ENCODE results near the gene CHRND. TPM values are rescaled to one million over a fixed set of nuclear protein-coding genes. Genes with fewer than 3 reads are reported as not detected.

Gene CHRND
- total and polyA plus RNA-seq, 2 of the 4 experiments (the other 2 are of a cell fraction), result not detected

- H3K27me3 ChIP-seq (ENCODE audit: control insufficient read depth, insufficient read depth, low read length), result no peaks in the 10 kb centered on the region
- no peak overlapping the region for H3K4ac ChIP-seq (ENCODE audit: low read depth, low read length)
- CTCF ChIA-PET, result no interaction called here
- no peaks in the 10 kb centered on the region for H4K20me1 ChIP-seq (ENCODE audit: insufficient read depth, low read length)
- no peak overlapping the region for H3K14ac ChIP-seq (replicated peaks; ENCODE audit: low read depth, low read length)
- POLR2A ChIA-PET (ENCODE audit: unreplicated experiment), result no interaction called here
- H2AK5ac ChIP-seq (ENCODE audit: low read depth, low read length), result no peak overlapping the region
- H3K4me2 ChIP-seq (ENCODE audit: low read depth, low read length), result no peak overlapping the region; the same call in 1 of the 2 replicates
- in situ Hi-C loops (cut with MboI; ENCODE audit: low sequenced_read_pairs), result no loop called here
- no peak overlapping the region for H4K8ac ChIP-seq (ENCODE audit: low read depth in 2 of 2, low read length in 2 of 2)
- no peaks in the 10 kb centered on the region for H3K9me3 ChIP-seq (ENCODE audit: control insufficient read depth, insufficient read depth, low read length)
- BruUV-seq (replicated peaks), result no TSS peak
- peaks cover 6% of the 10 kb centered on the region; the same call in 1 of the 2 replicates for H3K4me1 ChIP-seq (ENCODE audit: control insufficient read depth, insufficient read depth, low read length)
- peak; percentile 50 for ATAC-seq (ENCODE audit: low read depth)
- H3K9me1 ChIP-seq (ENCODE audit: insufficient read depth, low read length), result peaks cover 6% of the 10 kb centered on the region; the same call in 1 of the 2 replicates
- H4K5ac ChIP-seq (ENCODE audit: low read depth, low read length), result no peak overlapping the region
- H2BK5ac ChIP-seq (ENCODE audit: low read depth, low read length, poor library complexity, severe bottlenecking), result no peak overlapping the region
- no peak overlapping the region for H4K91ac ChIP-seq (ENCODE audit: insufficient read depth, low read depth, low read length)
- H3K79me1 ChIP-seq (ENCODE audit: low read depth in 1 of 2, low read length in 2 of 2), result peaks cover 0 to 11% of the 10 kb centered on the region in 2 experiments; a peak in 1 of 4 replicates
- no peak overlapping the region for H2BK15ac ChIP-seq (ENCODE audit: low read depth, low read length)
- H3K4me3 ChIP-seq (ENCODE audit: insufficient read depth, low read depth, low read length), result no peak overlapping the region
- H2AK9ac ChIP-seq (replicated peaks; ENCODE audit: low read depth, low read length, poor library complexity), result no peak overlapping the region
- H3K9ac ChIP-seq (ENCODE audit: low read depth, low read length), result no peak overlapping the region
- TF ChIP-seq CEBPB (IDR thresholded peaks at IDR 0.05; ENCODE audit: low read depth, low read length) (peak; percentile 45; the same call in 1 of the 2 replicates), MAFK (IDR thresholded peaks at IDR 0.05; ENCODE audit: low read depth, low read length) (peak; percentile 62), RFX5 (IDR thresholded peaks at IDR 0.05; ENCODE audit: low read depth, low read length) (no peak)
- DNase-seq, result peak; percentile 69
- H3K36me3 ChIP-seq (ENCODE audit: control insufficient read depth, insufficient read depth, low read length), result peaks cover 6% of the 10 kb centered on the region; the same call in 1 of the 2 replicates
- dilution Hi-C loops (cut with HindIII; ENCODE audit: low sequenced_read_pairs, unreplicated experiment), result no loop called here
- H3K18ac ChIP-seq (ENCODE audit: low read depth, low read length), result no peak overlapping the region
- no peak overlapping the region for H2AFZ ChIP-seq (replicated peaks; ENCODE audit: low read length, poor library complexity)
- H2BK120ac ChIP-seq (ENCODE audit: low read depth, low read length), result no peak overlapping the region
- intact Hi-C loops (cut with micrococcal nuclease), result no loop called here
- H2BK20ac ChIP-seq (ENCODE audit: low read depth, low read length), result no peak overlapping the region
- WGBS, 2 experiments (ENCODE audit: extremely low coverage in 2 of 2, insufficient read length in 1 of 2), result 50% methylated on average over 1 of the region's 2 CpGs; no CpG with 5 or more reads in 1 of the 2 experiments
- H3K56ac ChIP-seq (ENCODE audit: extremely low read depth, insufficient read depth, low read length), result no peak overlapping the region
- no peak overlapping the region for H3K27ac ChIP-seq (ENCODE audit: insufficient read depth, low read length)
- no peak overlapping the region for H3K23ac ChIP-seq (ENCODE audit: low read depth, low read length)
Measured at GRCh38 chr2:232576995-232577394, 51.0 kb downstream of the CHRND start.
